GM12878 (cell line): ENCODE results near the gene INCA1. TPM values are rescaled to one million over a fixed set of nuclear protein-coding genes. Genes with fewer than 3 reads are reported as not detected.

ENCODE experiments used
- ATAC-seq: fragments of 200-7000 bp; cut with Tn5 transposase; 3 replicates; pipeline ENCODE4 v1.9.1; 2020; ENCODE audit warnings: mild to moderate bottlenecking, moderate library complexity
- BruUV-seq: library from RNA; stranded (reverse); fragments of 400-500 nt; replicated peaks from 2 replicates; lab custom pipeline; 2021; lab: Mats Ljungman, UMichigan
- CTCF ChIA-PET: fragments of 300-600 bp; sonication (Branson Sonifier 250); formaldehyde crosslinking; extraction: SDS; loops from one replicate; lab custom pipeline; 2021; ENCODE audit warnings: inconsistent platforms; lab: Yijun Ruan, JAX
- POLR2A ChIA-PET: fragments of 350-600 bp; formaldehyde crosslinking; extraction: SDS; loops from one replicate; lab custom pipeline; 2021; ENCODE audit warnings: inconsistent platforms; lab: Charles Lee
- RAD21 ChIA-PET: fragments of 300-600 bp; sonication (Branson Sonifier 250); formaldehyde crosslinking; loops from one replicate; lab custom pipeline; 2023; ENCODE audit warnings: antibody characterized with exemption; ENCODE audit not compliant: unreplicated experiment; lab: Charles Lee
- SMC1A ChIA-PET: fragments of 300-600 bp; sonication (Branson Sonifier 250); formaldehyde crosslinking; loops from one replicate; lab custom pipeline; 2023; ENCODE audit not compliant: unreplicated experiment, uncharacterized antibody; lab: Charles Lee
- DNase-seq: peaks from one replicate; pipeline ENCODE4 v3.0.0-alpha.2; 2011; ENCODE audit warnings: low read depth, low spot score
- FAIRE-seq: peaks from 3 replicates; lab custom pipeline; 2011; peaks lifted over from hg19 to GRCh38; lab: Jason Lieb, UNC
- H2AFZ ChIP-seq: 2 replicates; pipeline ENCODE4 v1.6.0; 2011; ENCODE audit warnings: low read depth, low read length, control low read depth; ENCODE audit not compliant: control insufficient read depth
- H3K27ac ChIP-seq: 2 replicates; pipeline ENCODE4 v1.5.1; 2011; ENCODE audit warnings: control low read depth; ENCODE audit not compliant: control insufficient read depth, insufficient read depth
- H3K27me3 ChIP-seq, 2 experiments: replicated peaks in 1 of 2; 2 replicates each; pipeline versions ENCODE4 v1.6.0 to v1.6.1; 2011; ENCODE audit warnings: low read length in 1 of 2; ENCODE audit not compliant: control insufficient read depth in 2 of 2, insufficient read depth in 2 of 2
- H3K36me3 ChIP-seq, 2 experiments: 2 replicates each; pipeline ENCODE4 v1.5.1; 2011; ENCODE audit warnings: low read length in 1 of 2; ENCODE audit not compliant: control insufficient read depth in 2 of 2, insufficient read depth in 2 of 2
- H3K4me1 ChIP-seq: 2 replicates; pipeline ENCODE4 v1.6.1; 2011; ENCODE audit warnings: mild to moderate bottlenecking, low read length, moderate library complexity, mixed read lengths; ENCODE audit not compliant: control insufficient read depth, insufficient read depth
- H3K4me2 ChIP-seq: 2 replicates; pipeline ENCODE4 v1.6.0; 2011; ENCODE audit warnings: control low read depth; ENCODE audit not compliant: control insufficient read depth, insufficient read depth
- H3K4me3 ChIP-seq: fragments of 200-600 bp; sonication (generic); 2 replicates; pipeline ENCODE4 v1.5.1; 2016
- H3K79me2 ChIP-seq: 2 replicates; pipeline ENCODE4 v1.6.0; 2011; ENCODE audit warnings: low read length; ENCODE audit not compliant: control insufficient read depth, insufficient read depth
- H3K9ac ChIP-seq: 2 replicates; pipeline ENCODE4 v1.8.0; 2011; ENCODE audit warnings: low read length, control low read depth, mixed read lengths; ENCODE audit not compliant: control insufficient read depth, insufficient read depth
- H3K9me3 ChIP-seq: replicated peaks from 3 replicates; pipeline ENCODE4 v1.5.1; 2011; ENCODE audit warnings: mild to moderate bottlenecking, low read length; ENCODE audit not compliant: control insufficient read depth, insufficient read depth
- H4K20me1 ChIP-seq: 2 replicates; pipeline ENCODE4 v1.6.0; 2011; ENCODE audit not compliant: control insufficient read depth, insufficient read depth
- CREM ChIP-seq: IDR thresholded peaks from 2 replicates; pipeline ENCODE4 v1.6.1; 2014; ENCODE audit warnings: antibody characterized with exemption, low read depth
- HDAC6 ChIP-seq: fragments of 200-600 bp; sonication (generic); IDR thresholded peaks from one replicate; pipeline ENCODE4 v1.8.0; 2017; ENCODE audit warnings: antibody characterized with exemption; ENCODE audit not compliant: unreplicated experiment
- NFXL1 ChIP-seq: fragments of 450-650 bp; IDR thresholded peaks from 2 replicates; pipeline ENCODE4 v1.6.1; 2017; ENCODE audit warnings: antibody characterized with exemption, mild to moderate bottlenecking, borderline replicate concordance
- POLR2A ChIP-seq: IDR thresholded peaks from 2 replicates; pipeline ENCODE4 v1.6.1; 2011; ENCODE audit warnings: low read depth, mild to moderate bottlenecking, low read length
- POLR2AphosphoS5 ChIP-seq: IDR thresholded peaks from 2 replicates; pipeline ENCODE4 v1.6.1; 2011; ENCODE audit warnings: mild to moderate bottlenecking, low read length, inconsistent platforms
- RB1 ChIP-seq: fragments of 450-650 bp; formaldehyde crosslinking; IDR thresholded peaks from 2 replicates; pipeline ENCODE4 v1.6.1; 2017; ENCODE audit warnings: mild to moderate bottlenecking, borderline replicate concordance
- SIN3A ChIP-seq: IDR thresholded peaks from 2 replicates; pipeline ENCODE4 v1.6.1; 2012; ENCODE audit warnings: low read depth, low read length, improper control_type of control experiment
- SIX5 ChIP-seq: IDR thresholded peaks from 2 replicates; pipeline ENCODE4 v1.6.1; 2011; ENCODE audit warnings: mild to moderate bottlenecking, low read depth, low read length, moderate library complexity; ENCODE audit not compliant: severe bottlenecking
- WRNIP1 ChIP-seq: IDR thresholded peaks from 2 replicates; pipeline ENCODE4 v1.6.1; 2011; ENCODE audit warnings: low read depth, low read length, improper control_type of control experiment, borderline replicate concordance
- WGBS: methylation state at CpG from one replicate; pipeline ENCODE4 v1.1.6; 2016; ENCODE audit warnings: low lambda C conversion rate; ENCODE audit not compliant: insufficient replicate concordance, insufficient coverage; ENCODE audit errors: missing lambda C conversion rate; 5-methylcytosine and 5-hydroxymethylcytosine counted together
- in situ Hi-C: fragments of 300-500 bp; cut with MboI; formaldehyde crosslinking; loops from 9 replicates; pipeline ENCODE4 v1.14.3; 2018; ENCODE audit warnings: mixed read lengths
- intact Hi-C: fragments of 100-400 bp; cut with micrococcal nuclease; formaldehyde crosslinking; loops from one replicate; pipeline ENCODE4 v1.14.2; 2022; ENCODE audit not compliant: unreplicated experiment
- polyA plus RNA-seq, 11 experiments: library from polyadenylated mRNA; depleted of rRNA in 4 of 11; unstranded in 6 of 11; stranded (reverse) in 5 of 11; fragments of >200 nt; fragmentation: Nextera tagmentation in 4 of 11; fragmentation: Illumina TruSeq in 1 of 11; extraction: Ambion mirVana in 4 of 11; extraction: Trizol in 1 of 11; gene quantifications; 1 replicate in 1 of 11; 2 replicates in 10 of 11; pipeline versions ENCODE4 v1.2.1 to v1.2.3, GENCODE V29; 2011 to 2016; ENCODE audit warnings: inconsistent platforms in 2 of 11, missing spikeins in 2 of 11, low read depth in 1 of 11
- total RNA-seq, 4 experiments: library from RNA; depleted of rRNA in 3 of 4; stranded (reverse); fragments of >200 nt in 3 of 4; fragmentation: Illumina TruSeq in 1 of 4; extraction: Trizol in 1 of 4; gene quantifications; 2 replicates each; pipeline versions ENCODE4 v1.2.1 to v1.2.3, GENCODE V29; 2013 to 2021
- TF ChIP-seq, protein P1 (sequence below): fragments of 150-350 bp; IDR thresholded peaks from 2 replicates; pipeline ENCODE4 v1.6.1; 2014; ENCODE audit warnings: mild to moderate bottlenecking, low read depth, low read length
- TF ChIP-seq, protein P2 (sequence below): fragments of 450-650 bp; IDR thresholded peaks from 2 replicates; pipeline ENCODE4 v1.6.1; 2016; ENCODE audit warnings: mild to moderate bottlenecking
- TF ChIP-seq, protein P3 (sequence below): fragments of 450-650 bp; IDR thresholded peaks from 2 replicates; pipeline ENCODE4 v1.6.1; 2017; ENCODE audit warnings: borderline replicate concordance
- TF ChIP-seq, protein P4 (sequence below): fragments of 450-650 bp; formaldehyde crosslinking; IDR thresholded peaks from 2 replicates; pipeline ENCODE4 v1.5.0; 2022; ENCODE audit warnings: mild to moderate bottlenecking, missing genetic modification characterization
- TF ChIP-seq, protein P5 (sequence below): IDR thresholded peaks from 2 replicates; pipeline ENCODE4 v1.6.1; 2012; ENCODE audit warnings: low read length, inconsistent platforms

Gene INCA1
- total and polyA plus RNA-seq, 10 of the 15 experiments (the other 5 are each of a cell fraction or from before 2014, with no cell fraction given), result 0.19 to 1.8 (median 0.45) TPM

DNA sequence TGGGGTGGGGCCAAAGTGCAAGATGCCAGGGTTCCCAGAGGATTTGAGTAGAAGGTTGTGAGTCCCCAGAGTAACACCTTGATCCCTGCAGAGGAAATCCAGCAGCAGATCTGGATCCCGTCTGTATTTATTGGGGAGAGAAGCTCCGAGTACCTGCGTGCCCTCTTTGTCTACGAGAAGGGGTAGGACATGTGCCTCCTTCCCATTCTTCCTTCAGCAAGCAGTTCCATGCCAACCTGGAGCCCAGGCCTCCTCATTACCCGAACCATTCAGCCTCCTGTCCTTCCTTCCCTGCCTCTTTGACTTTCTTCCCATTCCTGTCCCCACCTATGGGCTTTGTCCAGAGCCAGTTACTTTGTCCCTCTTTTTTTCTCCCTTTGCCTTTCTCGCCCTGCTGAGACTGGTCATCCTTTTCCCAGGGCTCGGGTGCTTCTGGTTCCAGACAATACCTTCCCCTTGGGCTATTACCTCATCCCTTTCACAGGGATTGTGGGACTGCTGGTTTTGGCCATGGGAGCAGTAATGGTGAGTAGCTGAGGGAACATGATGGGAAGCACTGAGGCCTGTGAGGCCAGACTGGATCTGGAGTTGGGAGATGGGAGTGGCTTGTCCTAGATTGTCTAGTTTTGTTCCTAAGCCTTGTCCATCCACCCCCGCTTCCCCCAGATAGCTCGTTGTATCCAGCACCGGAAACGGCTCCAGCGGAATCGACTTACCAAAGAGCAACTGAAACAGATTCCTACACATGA is 54.4 kb downstream of the INCA1 start:
- no TSS peak for BruUV-seq
- Histone ChIP-seq H3K27ac (peak overlapping the region; percentile 100), H3K36me3 (peaks cover 22% of the 10 kb centered on the region in 2 experiments), H3K4me2 (peak overlapping the region; percentile 55), H2AFZ (no peak overlapping the region), H3K4me3 (peak overlapping the region; percentile 85; the same call in 1 of the 2 replicates), H3K79me2 (peaks cover 94% of the 10 kb centered on the region), H3K4me1 (peaks cover 46% of the 10 kb centered on the region), H3K27me3 (no peaks in the 10 kb centered on the region), H3K9me3 (no peaks in the 10 kb centered on the region), H3K9ac (peak overlapping the region; percentile 44), H4K20me1 (peaks cover 5% of the 10 kb centered on the region)
- intact Hi-C loops, result loop anchor here (5.0 kb wide), 1 partner anchor 294 kb away; no protein-coding TSS in a partner anchor
- in situ Hi-C loops, result no loop called here
- ChIA-PET POLR2A (interaction anchor here (17.5 kb wide), 1 partner anchor 23 kb away, joined by 272 read pairs; the partner anchor contains the start of gene SPAG7), CTCF (no interaction called here), SMC1A (interaction anchor here (7.1 kb wide), 1 partner anchor 24 kb away, joined by 50 read pairs; the partner anchor contains the start of gene SPAG7), RAD21 (interaction anchor here (1.7 kb wide), 1 partner anchor 25 kb away, joined by 6 read pairs; the partner anchor contains the start of gene SPAG7)
- FAIRE-seq, result no peak
- no peak for ATAC-seq
- no peak for DNase-seq
- WGBS, result 97% methylated on average over 13 of the region's 13 CpGs
- no peak for TF ChIP-seq CREM
- TF ChIP-seq POLR2A, result peak; percentile 69
- TF ChIP-seq SIN3A, result no peak
- no peak for TF ChIP-seq SIX5
- no peak for TF ChIP-seq RB1
- TF ChIP-seq, protein P1, sequence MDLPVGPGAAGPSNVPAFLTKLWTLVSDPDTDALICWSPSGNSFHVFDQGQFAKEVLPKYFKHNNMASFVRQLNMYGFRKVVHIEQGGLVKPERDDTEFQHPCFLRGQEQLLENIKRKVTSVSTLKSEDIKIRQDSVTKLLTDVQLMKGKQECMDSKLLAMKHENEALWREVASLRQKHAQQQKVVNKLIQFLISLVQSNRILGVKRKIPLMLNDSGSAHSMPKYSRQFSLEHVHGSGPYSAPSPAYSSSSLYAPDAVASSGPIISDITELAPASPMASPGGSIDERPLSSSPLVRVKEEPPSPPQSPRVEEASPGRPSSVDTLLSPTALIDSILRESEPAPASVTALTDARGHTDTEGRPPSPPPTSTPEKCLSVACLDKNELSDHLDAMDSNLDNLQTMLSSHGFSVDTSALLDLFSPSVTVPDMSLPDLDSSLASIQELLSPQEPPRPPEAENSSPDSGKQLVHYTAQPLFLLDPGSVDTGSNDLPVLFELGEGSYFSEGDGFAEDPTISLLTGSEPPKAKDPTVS, result no peak
- TF ChIP-seq POLR2AphosphoS5, result peak; percentile 57
- TF ChIP-seq, protein P2, sequence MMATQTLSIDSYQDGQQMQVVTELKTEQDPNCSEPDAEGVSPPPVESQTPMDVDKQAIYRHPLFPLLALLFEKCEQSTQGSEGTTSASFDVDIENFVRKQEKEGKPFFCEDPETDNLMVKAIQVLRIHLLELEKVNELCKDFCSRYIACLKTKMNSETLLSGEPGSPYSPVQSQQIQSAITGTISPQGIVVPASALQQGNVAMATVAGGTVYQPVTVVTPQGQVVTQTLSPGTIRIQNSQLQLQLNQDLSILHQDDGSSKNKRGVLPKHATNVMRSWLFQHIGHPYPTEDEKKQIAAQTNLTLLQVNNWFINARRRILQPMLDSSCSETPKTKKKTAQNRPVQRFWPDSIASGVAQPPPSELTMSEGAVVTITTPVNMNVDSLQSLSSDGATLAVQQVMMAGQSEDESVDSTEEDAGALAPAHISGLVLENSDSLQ, result no peak
- TF ChIP-seq, protein P3, sequence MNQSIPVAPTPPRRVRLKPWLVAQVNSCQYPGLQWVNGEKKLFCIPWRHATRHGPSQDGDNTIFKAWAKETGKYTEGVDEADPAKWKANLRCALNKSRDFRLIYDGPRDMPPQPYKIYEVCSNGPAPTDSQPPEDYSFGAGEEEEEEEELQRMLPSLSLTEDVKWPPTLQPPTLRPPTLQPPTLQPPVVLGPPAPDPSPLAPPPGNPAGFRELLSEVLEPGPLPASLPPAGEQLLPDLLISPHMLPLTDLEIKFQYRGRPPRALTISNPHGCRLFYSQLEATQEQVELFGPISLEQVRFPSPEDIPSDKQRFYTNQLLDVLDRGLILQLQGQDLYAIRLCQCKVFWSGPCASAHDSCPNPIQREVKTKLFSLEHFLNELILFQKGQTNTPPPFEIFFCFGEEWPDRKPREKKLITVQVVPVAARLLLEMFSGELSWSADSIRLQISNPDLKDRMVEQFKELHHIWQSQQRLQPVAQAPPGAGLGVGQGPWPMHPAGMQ, result no peak
- TF ChIP-seq, protein P4, sequence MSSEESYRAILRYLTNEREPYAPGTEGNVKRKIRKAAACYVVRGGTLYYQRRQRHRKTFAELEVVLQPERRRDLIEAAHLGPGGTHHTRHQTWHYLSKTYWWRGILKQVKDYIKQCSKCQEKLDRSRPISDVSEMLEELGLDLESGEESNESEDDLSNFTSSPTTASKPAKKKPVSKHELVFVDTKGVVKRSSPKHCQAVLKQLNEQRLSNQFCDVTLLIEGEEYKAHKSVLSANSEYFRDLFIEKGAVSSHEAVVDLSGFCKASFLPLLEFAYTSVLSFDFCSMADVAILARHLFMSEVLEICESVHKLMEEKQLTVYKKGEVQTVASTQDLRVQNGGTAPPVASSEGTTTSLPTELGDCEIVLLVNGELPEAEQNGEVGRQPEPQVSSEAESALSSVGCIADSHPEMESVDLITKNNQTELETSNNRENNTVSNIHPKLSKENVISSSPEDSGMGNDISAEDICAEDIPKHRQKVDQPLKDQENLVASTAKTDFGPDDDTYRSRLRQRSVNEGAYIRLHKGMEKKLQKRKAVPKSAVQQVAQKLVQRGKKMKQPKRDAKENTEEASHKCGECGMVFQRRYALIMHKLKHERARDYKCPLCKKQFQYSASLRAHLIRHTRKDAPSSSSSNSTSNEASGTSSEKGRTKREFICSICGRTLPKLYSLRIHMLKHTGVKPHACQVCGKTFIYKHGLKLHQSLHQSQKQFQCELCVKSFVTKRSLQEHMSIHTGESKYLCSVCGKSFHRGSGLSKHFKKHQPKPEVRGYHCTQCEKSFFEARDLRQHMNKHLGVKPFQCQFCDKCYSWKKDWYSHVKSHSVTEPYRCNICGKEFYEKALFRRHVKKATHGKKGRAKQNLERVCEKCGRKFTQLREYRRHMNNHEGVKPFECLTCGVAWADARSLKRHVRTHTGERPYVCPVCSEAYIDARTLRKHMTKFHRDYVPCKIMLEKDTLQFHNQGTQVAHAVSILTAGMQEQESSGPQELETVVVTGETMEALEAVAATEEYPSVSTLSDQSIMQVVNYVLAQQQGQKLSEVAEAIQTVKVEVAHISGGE (CRISPR knock-in tag), result no peak
- TF ChIP-seq HDAC6, result no peak
- TF ChIP-seq WRNIP1, result no peak
- TF ChIP-seq, protein P5, sequence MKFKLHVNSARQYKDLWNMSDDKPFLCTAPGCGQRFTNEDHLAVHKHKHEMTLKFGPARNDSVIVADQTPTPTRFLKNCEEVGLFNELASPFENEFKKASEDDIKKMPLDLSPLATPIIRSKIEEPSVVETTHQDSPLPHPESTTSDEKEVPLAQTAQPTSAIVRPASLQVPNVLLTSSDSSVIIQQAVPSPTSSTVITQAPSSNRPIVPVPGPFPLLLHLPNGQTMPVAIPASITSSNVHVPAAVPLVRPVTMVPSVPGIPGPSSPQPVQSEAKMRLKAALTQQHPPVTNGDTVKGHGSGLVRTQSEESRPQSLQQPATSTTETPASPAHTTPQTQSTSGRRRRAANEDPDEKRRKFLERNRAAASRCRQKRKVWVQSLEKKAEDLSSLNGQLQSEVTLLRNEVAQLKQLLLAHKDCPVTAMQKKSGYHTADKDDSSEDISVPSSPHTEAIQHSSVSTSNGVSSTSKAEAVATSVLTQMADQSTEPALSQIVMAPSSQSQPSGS, result no peak
- no peak for TF ChIP-seq NFXL1
